Ammon's horn (tissue), 1 donor: ENCODE results near the gene NCOA7.
"Not testable (repeated sequence)": the region's sequence is repeated elsewhere in the genome, so short reads cannot be mapped to it uniquely, and the experiment has no call there.

ENCODE experiments used
- DNase-seq: peaks from one replicate; pipeline ENCODE4 v3.0.0-alpha.2; 2016; ENCODE audit warnings: low spot score

The NCOA7 gene

DNA sequence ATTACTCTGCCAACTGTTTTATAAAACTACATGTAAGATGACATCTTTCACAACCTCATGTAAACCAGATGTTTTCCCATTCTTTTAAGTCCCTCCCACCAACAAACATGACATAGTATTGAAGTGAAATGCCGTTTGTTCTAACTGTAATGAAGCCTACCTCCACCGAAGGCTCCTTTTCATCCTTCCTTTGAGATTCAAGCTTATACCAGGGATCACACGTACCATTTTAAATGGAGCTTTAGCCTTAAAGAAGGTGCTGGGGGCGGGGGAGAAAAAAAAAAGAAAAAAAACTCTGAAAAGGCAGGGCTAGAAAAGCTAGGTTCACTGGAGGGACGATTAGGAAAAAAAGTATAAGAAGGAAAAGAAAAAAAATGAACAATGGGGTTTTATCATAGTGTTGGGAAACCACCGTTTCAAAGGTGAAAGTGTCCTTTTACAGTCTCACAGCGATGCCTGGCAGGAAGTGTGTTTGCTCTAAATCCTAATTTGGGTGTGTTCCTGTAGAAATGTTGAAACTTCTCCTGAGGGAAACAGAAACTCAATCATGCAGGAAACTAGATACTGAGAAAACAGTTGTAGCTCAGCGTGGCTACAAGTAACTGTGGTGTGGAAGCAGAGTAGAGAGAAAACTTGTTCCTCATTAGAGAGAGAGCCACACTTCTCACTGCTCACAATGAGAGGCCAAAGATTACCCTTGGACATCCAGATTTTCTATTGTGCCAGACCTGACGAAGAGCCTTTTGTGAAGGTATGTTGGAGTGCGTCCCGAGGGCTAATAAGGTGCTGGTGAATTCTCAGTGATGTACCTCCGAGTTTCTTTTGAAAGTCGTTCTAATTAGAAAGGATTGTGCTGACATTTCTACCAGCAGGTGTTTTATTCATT, 128.2 kb downstream of the NCOA7 start:
- peak; percentile 36 for DNase-seq

DNA sequence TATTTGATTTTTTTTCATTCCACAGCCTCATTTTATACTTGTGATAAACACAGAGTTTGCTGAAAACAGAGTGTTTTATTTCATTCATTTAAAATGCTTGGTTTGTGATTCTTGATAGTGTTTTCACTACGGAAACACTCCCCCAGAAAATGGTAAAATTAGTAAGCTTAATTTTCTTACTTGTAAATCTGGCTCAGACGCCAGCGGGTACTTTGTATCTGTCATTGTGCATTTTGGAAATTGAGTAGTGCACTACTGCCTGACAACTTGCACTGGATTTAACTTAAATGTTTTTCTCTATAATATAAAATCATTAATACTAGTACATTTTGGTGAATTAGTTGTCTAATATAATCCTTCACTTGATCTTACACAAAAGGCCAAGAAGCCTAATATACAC, 128.9 kb downstream of the NCOA7 start:
- DNase-seq: no peak

DNA sequence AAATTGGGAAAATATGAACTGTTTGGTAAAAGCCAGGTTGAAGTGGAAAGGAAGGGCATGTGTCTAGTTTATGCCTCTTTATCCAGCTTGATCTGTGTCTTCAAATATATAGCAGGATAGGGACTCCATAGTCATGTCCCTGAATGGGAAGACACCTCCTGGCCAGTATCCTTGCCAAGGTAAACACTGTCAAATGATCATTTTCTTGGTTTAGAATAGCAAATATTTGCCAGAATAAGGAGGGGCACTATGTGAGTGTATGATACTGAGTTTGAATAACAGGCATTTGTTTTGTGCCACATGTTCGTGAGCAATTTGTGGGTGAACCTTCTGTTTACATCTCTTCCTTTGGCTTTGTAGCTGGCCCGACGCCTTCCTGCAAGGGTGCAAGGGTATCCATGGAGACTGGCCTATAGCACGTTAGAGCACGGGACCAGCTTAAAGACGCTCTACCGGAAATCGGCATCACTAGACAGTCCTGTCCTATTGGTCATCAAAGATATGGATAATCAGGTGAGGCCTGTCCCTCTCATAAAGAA, 131.6 kb downstream of the NCOA7 start:
- no peak for DNase-seq

DNA sequence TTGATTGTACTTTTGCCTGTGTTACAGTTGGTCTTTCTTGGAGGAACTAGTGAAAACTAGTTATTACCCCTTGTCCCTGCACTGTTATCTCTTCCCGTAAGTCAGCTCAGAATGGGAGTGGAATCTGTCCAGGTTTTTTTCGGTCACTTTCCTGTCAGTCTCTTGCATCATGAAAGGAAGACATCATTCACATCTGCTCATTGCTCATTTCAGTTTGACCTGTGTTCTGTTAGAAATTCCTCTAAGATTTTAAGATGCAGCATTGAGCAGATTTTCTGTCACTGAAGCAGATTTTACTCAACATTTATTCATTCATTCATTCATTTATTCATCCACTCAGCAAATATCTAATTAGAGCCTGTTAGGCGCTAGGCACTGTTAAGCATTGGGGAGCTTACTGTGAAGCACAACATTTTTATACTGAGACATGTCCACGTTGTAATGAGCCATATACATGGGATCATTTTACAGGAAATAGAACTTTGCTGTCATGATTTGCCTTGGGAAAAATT, 132.7 kb downstream of the NCOA7 start:
- no peak for DNase-seq

DNA sequence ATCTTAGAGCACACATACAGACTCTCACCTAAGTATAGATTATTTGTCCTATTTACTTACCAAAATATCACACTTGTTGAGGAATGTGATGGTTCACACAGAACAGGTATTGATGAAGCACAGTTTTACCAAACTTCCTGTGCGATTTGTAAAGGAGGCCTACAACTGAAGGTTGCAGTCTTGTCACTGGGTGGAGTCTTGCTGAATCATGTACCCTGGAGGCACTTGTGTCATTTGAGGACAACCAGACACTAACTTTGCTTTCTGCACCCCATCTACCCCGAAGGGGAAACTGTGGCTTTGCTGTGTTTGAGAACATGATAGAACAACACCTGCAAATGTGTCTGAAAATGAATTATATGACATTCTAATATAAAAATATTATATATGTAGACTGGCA, 133.4 kb downstream of the NCOA7 start:
- no peak for DNase-seq

DNA sequence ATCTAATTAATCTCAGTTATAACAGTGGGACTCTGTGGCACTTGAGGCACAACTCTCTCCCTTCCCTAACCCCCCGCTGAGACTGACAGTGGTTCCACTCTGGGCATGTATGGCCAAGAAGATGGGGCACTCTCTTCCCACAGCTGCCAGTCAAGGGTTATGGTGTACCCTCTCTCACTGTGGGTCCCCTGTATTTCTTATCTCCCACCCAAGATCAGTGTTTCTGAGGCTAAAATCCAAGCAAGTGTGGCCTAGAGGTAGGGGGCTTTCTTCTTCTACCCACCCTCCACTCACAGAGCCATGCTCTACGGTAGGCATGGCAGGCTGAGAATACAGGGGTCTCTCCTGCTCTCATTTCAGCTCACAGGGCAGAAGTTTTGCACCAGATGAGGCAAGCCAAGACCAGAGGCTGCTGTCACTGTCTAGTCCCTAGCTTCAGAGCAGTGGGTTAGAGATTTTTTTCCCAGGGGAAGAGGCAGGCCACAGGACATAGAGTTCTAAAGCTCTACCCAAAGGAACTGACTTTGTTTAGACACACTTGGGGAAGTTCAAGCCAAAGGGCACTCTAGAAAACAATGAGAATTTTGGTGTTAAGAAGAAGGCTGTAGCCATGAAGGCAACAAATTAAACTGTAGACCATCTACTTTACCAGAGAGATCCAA, 134.1 kb downstream of the NCOA7 start:
- DNase-seq: no peak

DNA sequence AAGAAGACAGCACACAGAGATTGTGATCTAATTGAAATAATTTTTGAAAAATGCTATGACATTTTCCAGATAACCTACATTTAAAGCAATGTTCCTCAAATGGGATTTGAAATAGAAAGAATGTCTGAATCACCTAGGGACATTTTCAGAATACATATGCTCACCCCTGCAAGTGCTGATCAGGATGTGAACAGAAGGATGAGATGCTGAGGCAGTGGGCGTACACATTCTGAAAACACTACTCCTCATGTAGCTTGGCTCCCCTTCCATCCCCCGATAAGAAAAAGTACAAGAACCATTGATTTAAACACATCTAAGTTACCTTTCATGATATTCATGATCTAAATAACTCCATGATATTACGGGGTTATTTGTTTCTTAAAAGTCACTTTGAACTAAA, 136.0 kb downstream of the NCOA7 start:
- DNase-seq: peak; percentile 24

DNA sequence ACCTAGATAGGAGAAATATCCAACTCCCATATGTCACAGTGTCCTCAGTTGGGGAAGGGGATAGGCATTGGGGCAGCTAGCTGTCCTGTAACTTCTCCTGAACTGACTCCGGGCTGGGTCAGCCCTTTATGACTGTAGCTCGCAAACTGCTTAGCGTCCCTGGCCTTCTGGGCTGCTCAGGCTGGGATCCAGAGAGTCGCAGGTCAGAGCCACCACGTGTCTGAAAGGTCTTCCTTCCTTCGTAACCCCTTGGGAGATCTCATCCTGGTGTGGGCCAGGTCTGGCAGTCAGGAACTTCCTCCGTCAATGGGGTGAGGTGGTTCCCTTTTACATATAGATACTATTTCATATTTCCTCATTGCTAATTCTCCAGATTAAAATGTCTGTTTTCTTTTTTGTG, 137.0 kb downstream of the NCOA7 start:
- no peak for DNase-seq

DNA sequence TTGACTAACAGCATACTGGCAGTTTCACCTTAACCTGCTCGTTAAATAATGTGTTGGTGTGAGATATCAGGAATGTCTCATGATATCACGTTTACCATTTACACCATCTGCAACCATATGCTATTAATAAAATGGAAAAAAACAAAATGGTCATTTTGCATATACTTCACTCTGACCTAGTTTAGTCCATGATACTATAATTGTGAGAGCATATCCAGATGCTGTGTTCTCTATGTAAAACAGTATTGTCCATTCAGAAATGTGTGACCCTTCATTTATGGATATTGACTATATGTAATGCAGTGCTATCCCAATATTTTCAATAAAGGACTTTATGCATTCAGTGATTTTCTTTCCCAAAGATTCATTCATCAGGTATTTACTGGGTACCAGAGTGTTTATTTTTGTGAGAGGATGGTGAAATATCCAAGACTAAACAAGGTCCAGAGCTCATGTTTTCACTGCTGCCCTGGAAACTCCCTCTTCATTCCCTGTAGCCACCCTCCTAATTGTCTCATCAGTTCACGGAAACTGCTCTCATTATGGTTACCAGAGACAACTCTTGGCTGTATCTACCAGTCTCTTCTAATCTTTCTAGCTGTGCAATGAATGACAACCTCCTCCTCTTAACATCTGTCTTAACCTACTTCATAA, 140.1 kb downstream of the NCOA7 start:
- no peak for DNase-seq

DNA sequence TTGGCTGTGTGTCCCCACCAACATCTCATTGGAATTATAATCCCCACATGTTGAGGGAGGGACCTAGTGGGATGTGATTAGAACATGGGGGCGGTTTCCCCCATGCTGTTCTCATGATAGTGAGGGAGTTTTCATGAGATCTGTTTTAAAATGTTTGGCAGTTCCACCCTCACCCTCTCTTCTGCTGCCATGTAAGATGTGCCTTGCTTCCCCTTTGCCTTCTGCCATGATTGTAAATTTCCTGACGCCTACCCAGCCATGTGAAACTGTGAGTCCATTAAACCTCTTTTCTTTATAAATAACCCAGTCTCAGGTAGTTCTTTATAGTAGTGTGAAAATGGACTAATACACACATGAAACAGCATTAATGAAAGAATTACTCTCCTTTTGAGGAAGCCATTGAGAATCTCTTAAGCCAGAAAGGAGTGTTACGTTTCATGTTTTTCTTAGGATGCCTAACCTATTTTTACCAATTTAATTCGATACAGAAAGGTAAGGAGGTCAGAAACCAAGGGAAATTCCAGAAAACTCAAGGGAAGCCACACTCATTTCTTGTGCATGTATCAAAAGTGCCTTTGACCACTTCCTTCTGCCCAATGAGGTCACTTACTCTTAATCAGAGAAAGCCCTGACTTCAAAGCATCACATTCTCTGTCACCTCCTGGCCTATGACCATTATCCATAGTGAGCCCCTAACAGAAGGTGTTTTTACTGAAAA, 141.1 kb downstream of the NCOA7 start:
- no peak for DNase-seq

DNA sequence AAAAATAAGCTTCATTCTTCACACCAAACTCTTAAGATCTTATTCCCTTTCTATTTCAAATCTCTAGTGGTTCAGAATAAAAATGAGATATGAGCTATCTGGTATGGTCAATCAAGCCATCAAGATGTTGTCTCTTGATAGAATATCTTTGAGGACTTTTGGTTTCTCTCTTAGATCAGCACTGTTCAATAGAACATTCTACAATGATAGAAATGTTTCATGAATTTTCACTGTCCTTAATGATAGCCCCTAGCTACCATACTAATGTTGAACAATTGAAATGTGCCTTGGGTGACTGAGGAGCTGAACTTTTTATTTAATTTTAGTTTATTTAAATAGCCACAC, 141.7 kb downstream of the NCOA7 start:
- no peak for DNase-seq

DNA sequence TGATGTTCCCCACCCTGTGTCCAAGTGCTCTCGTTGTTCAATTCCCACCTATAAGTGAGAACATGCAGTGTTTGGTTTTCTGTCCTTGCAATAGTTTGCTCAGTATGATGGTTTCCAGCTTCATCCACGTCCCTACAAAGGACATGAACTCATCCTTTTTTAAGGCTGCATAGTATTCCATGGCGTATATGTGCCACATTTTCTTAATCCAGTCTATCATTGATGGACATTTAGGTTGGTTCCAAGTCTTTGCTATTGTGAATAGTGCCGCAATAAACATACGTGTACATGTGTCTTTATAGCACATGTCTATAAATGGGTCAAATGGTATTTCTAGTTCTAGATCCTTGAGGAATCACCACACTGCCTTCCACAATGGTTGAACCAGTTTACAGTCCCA, 144.8 kb downstream of the NCOA7 start:
- not testable (repeated sequence) for DNase-seq

DNA sequence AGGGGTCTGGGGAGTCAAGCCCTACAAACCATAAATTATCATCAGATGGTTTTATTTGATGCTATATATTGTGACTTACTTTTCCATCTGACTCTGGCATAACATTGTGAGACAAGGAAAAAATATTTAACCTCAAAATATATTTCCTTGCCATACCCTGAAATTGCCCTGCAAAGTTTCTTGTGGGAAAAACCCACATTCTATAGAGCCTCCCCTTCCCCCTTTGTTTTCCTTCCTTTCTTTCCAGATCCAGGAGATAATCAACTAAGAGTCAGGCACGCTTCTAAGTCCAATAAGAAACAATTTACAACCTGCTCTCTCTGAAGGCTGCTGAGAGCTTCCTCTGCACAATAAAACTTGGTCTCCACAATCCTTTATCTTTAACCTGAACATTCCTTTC, 148.3 kb downstream of the NCOA7 start:
- no peak for DNase-seq

DNA sequence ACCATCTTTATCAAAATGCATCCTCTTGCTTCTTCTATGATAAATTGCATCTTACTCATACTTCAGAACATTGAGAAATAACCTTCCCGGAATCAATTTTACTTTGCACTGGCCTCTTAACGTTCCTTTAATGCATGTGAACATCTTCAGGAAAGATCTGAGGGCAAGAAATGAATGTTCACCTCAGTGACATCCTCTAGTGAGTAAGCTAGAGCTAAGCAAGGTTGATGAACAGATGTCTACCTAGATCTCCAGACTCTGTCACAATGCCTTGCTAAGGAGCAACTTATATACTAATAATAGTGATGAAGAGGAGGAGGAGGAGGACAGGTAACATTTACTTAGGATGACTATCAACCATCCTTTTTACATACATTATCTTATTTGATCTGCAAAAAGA, 149.0 kb downstream of the NCOA7 start:
- no peak for DNase-seq

DNA sequence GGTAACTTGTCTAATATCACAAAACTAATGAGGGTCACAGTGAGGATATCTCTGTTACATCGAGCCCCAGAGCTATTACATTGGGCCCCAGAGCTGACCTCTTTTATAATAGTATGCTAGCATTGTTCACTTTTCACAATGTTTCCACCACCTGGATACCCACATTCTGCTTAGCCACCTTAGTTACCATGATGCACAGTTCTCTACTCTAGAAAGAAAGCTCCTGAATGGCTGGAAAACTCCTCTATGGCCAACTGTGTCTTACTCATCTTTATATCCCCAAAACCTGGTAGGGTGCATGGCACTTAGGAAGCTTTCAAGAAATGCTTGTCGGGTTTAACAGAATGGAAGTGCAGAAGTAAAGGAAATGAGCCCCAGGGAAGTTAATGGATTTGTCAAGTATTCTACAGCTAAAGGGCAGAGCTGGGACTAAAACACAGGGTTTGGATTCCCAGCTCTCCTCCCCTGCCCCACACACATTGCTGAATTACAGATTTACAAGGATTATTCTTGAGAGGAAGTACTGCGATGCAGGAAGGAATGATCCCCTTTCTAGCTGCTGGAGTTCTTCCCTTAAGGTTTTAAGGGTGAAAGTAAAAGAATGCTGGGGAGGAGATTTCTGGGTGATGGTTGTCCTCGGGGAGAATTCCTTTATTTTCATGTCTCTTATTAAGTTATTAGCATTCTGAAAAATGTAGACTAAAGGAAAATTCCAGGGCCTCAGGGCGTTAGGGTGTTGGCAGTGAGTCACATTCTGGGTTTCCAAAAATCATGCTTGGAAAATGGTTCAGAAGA, 149.7 kb downstream of the NCOA7 start:
- no peak for DNase-seq

DNA sequence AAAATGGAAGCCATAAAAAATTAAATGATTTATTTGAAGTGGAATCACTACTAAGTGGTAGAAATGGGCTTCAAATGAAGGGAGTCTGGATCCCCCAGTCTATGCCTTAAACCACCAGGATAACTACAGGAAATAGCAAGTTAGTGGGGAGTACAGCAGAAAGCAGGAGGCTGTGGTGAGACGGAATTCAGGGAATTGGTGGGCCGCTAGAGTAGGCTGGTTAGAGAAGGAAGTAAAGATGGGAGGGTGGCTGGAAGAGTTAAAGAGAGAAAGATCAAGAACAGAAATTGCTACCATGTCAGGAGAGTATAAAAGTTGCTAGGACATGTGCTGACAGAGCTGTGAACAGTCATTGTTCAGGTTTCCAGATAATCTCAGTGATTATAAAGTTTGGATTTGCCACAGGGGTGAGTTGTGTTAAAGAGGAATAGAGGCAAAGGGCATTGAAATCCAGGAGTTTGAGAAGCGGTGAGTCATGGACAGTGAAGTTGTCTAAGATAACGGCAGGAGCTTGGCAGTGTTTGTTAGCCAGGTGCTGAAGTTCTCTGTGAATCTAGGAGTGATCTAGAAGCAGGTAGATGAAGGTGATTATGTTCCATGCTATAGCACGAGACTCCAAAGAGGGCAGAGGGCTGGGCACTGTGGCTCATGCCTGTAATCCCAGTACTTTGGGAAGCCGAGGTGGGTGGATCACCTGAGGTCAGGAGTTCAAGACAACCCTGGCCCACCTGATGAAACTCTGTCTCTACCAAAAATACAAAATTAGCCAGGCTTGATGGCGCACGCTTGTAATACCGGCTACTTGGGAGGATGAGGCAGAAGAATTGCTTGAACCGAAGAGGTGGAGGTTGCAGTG, 152.1 kb downstream of the NCOA7 start:
- no peak for DNase-seq

DNA sequence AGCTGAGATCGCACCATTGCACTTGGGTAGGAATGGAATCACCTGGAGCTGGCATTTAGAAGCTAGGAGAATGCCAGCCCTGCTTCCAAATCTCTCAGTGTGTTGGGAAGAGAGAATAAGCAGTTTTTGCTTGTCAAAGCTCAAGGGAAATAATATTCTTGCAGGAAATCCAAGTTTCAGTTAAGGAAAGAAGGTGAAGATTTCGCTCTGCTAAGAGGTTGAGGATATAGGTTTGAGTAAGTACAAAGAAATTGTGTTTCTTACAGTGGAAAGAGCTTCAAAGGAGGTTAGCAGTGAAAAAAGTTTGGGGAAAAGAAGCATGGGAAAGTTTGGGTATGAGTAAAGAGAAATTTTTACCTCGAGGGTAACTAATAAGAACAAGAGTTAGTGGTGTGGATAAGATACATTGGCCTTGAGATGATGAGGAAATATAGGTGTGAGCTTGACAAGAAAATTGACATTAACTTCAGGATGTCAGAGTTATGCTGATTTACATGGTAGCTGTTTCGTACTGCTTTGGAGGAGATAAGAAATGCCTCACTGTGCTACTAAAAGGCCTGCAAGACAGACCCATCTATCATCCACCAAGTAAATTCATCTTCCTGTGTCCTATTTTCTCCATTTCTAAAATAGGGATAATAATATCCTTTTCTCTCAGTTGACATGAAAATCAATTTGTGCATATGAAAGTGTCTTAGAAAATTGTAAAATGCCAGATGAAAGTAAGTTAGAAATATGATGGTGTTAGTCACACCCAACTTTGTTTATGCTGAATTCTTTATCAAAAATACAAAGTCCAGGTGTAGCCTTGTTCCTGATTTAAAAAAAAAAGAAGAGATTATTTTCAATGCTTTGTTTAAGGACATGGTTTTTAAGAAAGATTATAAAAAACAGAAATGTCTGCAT, 153.0 kb downstream of the NCOA7 start:
- DNase-seq: no peak

DNA sequence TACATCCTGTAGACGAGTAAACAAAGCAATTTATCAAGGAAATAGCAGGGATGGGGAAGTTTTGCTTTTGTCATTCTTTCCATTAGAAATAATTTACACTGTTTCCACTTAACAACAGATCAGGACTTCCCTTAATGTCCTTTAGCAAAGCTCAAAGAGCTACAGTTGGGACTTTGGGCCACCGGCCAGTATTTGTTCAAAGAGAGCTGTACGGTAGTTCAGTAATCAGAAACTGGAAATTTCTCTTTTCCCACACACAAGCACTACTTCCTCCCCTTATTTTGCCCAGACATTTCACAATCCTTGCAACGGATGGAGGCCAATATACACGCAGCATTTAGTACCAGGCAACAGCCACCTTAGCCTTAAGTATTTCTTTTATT, 153.7 kb downstream of the NCOA7 start:
- DNase-seq: peak; percentile 76

DNA sequence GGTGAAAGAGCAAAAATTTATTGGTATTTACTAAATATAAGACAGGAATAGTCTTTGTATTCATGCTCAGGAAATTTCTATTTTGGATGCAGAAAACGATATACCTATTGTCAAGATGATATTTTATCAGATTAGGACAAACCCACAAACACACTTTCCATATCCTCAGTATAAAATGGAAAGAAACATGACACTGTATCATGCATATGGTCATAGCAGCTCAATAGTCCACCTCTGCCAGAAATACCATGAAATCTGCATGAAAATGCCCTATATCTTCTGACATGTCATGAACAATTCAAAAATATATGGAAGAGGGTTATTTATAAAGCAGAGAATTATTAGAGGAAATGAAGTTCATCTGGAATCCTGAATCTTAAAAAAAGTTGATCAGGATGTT, 154.1 kb downstream of the NCOA7 start:
- DNase-seq: no peak
